HepG2 (cell line): ENCODE results near the gene TNP2. TPM values are rescaled to one million over a fixed set of nuclear protein-coding genes. Genes with fewer than 3 reads are reported as not detected.

ENCODE experiments used
- ARNTL ChIP-seq: sonication (generic); formaldehyde crosslinking; IDR thresholded peaks from 2 replicates; pipeline ENCODE4 v1.4.0; 2020; ENCODE audit warnings: mild to moderate bottlenecking, missing genetic modification reagents
- DNMT1 ChIP-seq: sonication (generic); formaldehyde crosslinking; IDR thresholded peaks from 2 replicates; pipeline ENCODE4 v1.5.1; 2020; ENCODE audit warnings: mild to moderate bottlenecking, missing genetic modification reagents
- FIP1L1 ChIP-seq: fragments of 200-400 bp; formaldehyde crosslinking; IDR thresholded peaks from 2 replicates; pipeline ENCODE4 v1.6.1; 2018; ENCODE audit warnings: low read depth, mild to moderate bottlenecking, low read length, moderate library complexity, borderline replicate concordance; ENCODE audit not compliant: insufficient read depth
- GABPA ChIP-seq, 2 experiments: IDR thresholded peaks; 2 replicates each; pipeline ENCODE4 v1.6.1; 2011 to 2016; ENCODE audit warnings: low read depth in 2 of 2, low read length in 1 of 2, missing biosample characterization in 1 of 2, missing genetic modification characterization in 1 of 2
- KDM5B ChIP-seq: sonication (generic); formaldehyde crosslinking; IDR thresholded peaks from 2 replicates; pipeline ENCODE4 v1.4.0; 2020; ENCODE audit warnings: missing genetic modification reagents, mild to moderate bottlenecking, borderline replicate concordance
- KMT2B ChIP-seq: IDR thresholded peaks from 2 replicates; pipeline ENCODE4 v1.6.1; 2016; ENCODE audit warnings: missing genetic modification reagents, missing compliant biosample characterization
- MAFG ChIP-seq: sonication (generic); formaldehyde crosslinking; IDR thresholded peaks from 2 replicates; pipeline ENCODE4 v1.5.1; 2020; ENCODE audit warnings: mild to moderate bottlenecking, missing genetic modification reagents
- NAIF1 ChIP-seq: sonication (generic); formaldehyde crosslinking; IDR thresholded peaks from 2 replicates; pipeline ENCODE4 v1.5.0; 2020; ENCODE audit warnings: mild to moderate bottlenecking, missing genetic modification reagents, borderline replicate concordance
- SPEN ChIP-seq: sonication (generic); formaldehyde crosslinking; IDR thresholded peaks from 2 replicates; pipeline ENCODE4 v1.5.1; 2020; ENCODE audit warnings: low read depth, mild to moderate bottlenecking, missing genetic modification reagents
- ZBTB20 ChIP-seq: sonication (generic); formaldehyde crosslinking; IDR thresholded peaks from 2 replicates; pipeline ENCODE4 v1.8.1; 2023; ENCODE audit warnings: missing genetic modification reagents, low read depth, mild to moderate bottlenecking, borderline replicate concordance
- polyA plus RNA-seq, 8 experiments: library from polyadenylated mRNA; depleted of rRNA in 3 of 8; stranded (reverse) in 7 of 8; unstranded in 1 of 8; fragments of >200 nt; fragmentation: Illumina TruSeq in 4 of 8; extraction: Trizol in 4 of 8; gene quantifications; 2 replicates each; pipeline versions ENCODE4 v1.2.1 to v1.2.3, GENCODE V29; 2011 to 2016; ENCODE audit warnings: low read depth in 4 of 8, missing spikeins in 1 of 8, mixed read lengths in 1 of 8; ENCODE audit not compliant: insufficient read depth in 1 of 8
- total RNA-seq, 5 experiments: library from RNA; depleted of rRNA; stranded (reverse); fragments of >200 nt; fragmentation: Illumina TruSeq; extraction: Trizol; gene quantifications; 2 replicates each; pipeline ENCODE4 v1.2.3, GENCODE V29; 2016; ENCODE audit warnings: low read depth in 1 of 5
- TF ChIP-seq, protein P1 (sequence below): sonication (generic); formaldehyde crosslinking; IDR thresholded peaks from 2 replicates; pipeline ENCODE4 v1.4.0; 2020; ENCODE audit warnings: mild to moderate bottlenecking, low read depth, missing genetic modification reagents
- TF ChIP-seq, protein P2 (sequence below): sonication (generic); formaldehyde crosslinking; IDR thresholded peaks from 2 replicates; pipeline ENCODE4 v1.4.0; 2020; ENCODE audit warnings: missing genetic modification reagents, mild to moderate bottlenecking, borderline replicate concordance
- TF ChIP-seq, protein P3 (sequence below): sonication (generic); formaldehyde crosslinking; IDR thresholded peaks from 2 replicates; pipeline ENCODE4 v1.5.0; 2020; ENCODE audit warnings: mild to moderate bottlenecking, missing genetic modification reagents, borderline replicate concordance
- TF ChIP-seq, protein P4 (sequence below): sonication (generic); formaldehyde crosslinking; IDR thresholded peaks from 2 replicates; pipeline ENCODE4 v1.4.0; 2020; ENCODE audit warnings: mild to moderate bottlenecking, missing genetic modification reagents
- TF ChIP-seq, protein P5 (sequence below): sonication (generic); formaldehyde crosslinking; IDR thresholded peaks from 2 replicates; pipeline ENCODE4 v1.4.0; 2020; ENCODE audit warnings: missing genetic modification reagents, mild to moderate bottlenecking, borderline replicate concordance
- TF ChIP-seq, protein P6 (sequence below): IDR thresholded peaks from 2 replicates; pipeline ENCODE4 v1.6.1; 2016; ENCODE audit warnings: missing compliant biosample characterization, missing genetic modification reagents, borderline replicate concordance

The TNP2 gene
- total and polyA plus RNA-seq, 2 of the 13 experiments (the other 11 are each of a cell fraction or from before 2014, with no cell fraction given), result not detected

DNA sequence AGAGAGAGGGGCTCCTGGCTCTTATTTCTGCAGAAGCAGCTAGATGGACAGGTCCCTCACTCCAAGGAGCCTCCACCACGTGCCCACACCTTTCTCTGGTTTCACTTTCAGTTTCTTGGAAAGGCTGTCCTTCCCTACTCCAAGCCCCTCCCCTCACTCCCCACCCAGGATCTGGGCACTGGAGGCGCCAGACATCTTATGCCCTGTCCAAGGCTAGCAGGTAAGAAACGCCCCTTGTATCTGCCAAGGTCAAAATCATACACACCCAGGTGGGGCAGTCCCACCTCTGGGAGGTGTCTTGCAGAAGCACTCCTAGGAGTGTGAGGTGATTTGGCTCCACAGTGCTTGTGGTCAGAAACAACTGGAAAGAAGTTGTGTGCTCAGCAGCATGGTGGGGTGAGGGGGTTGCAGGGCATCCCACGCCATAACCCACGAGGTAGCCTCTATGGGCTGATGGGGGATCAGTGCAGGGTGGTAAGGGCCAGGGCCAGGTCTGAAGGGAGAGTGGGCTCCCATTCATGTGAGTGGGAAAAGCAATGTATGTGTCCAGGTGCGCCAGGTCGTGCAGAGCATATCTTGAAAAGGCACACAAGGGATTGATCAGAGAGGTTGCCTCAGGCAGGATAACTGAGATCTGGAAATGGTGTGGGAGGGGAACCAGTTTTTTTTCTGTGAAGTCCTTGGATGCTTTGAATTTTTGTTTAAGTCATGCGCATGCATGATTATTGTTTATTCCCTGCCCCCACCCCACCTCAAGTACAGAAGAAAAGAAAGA lies 43.8 kb upstream of the TNP2 start (continued):
- TF ChIP-seq ARNTL (CRISPR knock-in tag) (no peak), KDM5B (CRISPR knock-in tag) (no peak; the same call in 1 of the 2 replicates), GABPA (IDR thresholded peaks at IDR 0.05; ENCODE audit: low read depth, low read length) (no peak), GABPA (CRISPR knock-in tag; IDR thresholded peaks at IDR 0.05; ENCODE audit: low read depth) (no peak), ZBTB20 (CRISPR knock-in tag) (no peak), NAIF1 (0 out of 2 replicates have a peak, but pooled peaks have one; percentile 23), MAFG (CRISPR knock-in tag) (0 out of 2 replicates have a peak, but pooled peaks have one; percentile 17), FIP1L1 (no peak), DNMT1 (0 out of 2 replicates have a peak, but pooled peaks have one; percentile 59), SPEN (CRISPR knock-in tag) (0 out of 2 replicates have a peak, but pooled peaks have one; percentile 36), KMT2B (CRISPR knock-in tag) (peak; percentile 42; the same call in 1 of the 2 replicates)
- TF ChIP-seq, protein P1, sequence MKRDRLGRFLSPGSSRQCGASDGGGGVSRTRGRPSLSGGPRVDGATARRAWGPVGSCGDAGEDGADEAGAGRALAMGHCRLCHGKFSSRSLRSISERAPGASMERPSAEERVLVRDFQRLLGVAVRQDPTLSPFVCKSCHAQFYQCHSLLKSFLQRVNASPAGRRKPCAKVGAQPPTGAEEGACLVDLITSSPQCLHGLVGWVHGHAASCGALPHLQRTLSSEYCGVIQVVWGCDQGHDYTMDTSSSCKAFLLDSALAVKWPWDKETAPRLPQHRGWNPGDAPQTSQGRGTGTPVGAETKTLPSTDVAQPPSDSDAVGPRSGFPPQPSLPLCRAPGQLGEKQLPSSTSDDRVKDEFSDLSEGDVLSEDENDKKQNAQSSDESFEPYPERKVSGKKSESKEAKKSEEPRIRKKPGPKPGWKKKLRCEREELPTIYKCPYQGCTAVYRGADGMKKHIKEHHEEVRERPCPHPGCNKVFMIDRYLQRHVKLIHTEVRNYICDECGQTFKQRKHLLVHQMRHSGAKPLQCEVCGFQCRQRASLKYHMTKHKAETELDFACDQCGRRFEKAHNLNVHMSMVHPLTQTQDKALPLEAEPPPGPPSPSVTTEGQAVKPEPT (CRISPR knock-in tag), result no peak
- TF ChIP-seq, protein P2, sequence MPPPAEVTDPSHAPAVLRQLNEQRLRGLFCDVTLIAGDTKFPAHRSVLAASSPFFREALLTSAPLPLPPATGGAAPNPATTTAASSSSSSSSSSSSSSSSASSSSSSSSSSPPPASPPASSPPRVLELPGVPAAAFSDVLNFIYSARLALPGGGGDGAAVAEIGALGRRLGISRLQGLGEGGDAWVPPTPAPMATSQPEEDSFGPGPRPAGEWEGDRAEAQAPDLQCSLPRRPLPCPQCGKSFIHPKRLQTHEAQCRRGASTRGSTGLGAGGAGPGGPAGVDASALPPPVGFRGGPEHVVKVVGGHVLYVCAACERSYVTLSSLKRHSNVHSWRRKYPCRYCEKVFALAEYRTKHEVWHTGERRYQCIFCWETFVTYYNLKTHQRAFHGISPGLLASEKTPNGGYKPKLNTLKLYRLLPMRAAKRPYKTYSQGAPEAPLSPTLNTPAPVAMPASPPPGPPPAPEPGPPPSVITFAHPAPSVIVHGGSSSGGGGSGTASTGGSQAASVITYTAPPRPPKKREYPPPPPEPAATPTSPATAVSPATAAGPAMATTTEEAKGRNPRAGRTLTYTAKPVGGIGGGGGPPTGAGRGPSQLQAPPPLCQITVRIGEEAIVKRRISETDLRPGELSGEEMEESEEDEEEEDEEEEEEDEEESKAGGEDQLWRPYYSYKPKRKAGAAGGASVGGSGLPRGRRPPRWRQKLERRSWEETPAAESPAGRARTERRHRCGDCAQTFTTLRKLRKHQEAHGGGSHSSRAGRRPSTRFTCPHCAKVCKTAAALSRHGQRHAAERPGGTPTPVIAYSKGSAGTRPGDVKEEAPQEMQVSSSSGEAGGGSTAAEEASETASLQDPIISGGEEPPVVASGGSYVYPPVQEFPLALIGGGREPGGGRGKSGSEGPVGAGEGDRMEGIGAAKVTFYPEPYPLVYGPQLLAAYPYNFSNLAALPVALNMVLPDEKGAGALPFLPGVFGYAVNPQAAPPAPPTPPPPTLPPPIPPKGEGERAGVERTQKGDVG (CRISPR knock-in tag), result peak; percentile 85; the same call in 1 of the 2 replicates
- TF ChIP-seq, protein P3, sequence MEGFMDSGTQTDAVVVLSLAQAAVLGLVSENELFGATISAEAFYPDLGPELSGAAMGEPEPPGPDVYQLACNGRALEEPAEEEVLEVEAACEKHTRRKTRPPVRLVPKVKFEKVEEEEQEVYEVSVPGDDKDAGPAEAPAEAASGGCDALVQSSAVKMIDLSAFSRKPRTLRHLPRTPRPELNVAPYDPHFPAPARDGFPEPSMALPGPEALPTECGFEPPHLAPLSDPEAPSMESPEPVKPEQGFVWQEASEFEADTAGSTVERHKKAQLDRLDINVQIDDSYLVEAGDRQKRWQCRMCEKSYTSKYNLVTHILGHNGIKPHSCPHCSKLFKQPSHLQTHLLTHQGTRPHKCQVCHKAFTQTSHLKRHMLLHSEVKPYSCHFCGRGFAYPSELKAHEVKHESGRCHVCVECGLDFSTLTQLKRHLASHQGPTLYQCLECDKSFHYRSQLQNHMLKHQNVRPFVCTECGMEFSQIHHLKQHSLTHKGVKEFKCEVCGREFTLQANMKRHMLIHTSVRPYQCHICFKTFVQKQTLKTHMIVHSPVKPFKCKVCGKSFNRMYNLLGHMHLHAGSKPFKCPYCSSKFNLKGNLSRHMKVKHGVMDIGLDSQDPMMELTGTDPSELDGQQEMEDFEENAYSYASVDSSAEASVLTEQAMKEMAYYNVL (CRISPR knock-in tag), result 0 out of 2 replicates have a peak, but pooled peaks have one; percentile 31
- TF ChIP-seq, protein P4, sequence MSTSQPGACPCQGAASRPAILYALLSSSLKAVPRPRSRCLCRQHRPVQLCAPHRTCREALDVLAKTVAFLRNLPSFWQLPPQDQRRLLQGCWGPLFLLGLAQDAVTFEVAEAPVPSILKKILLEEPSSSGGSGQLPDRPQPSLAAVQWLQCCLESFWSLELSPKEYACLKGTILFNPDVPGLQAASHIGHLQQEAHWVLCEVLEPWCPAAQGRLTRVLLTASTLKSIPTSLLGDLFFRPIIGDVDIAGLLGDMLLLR (CRISPR knock-in tag), result 0 out of 2 replicates have a peak, but pooled peaks have one; percentile 17
- TF ChIP-seq, protein P5, sequence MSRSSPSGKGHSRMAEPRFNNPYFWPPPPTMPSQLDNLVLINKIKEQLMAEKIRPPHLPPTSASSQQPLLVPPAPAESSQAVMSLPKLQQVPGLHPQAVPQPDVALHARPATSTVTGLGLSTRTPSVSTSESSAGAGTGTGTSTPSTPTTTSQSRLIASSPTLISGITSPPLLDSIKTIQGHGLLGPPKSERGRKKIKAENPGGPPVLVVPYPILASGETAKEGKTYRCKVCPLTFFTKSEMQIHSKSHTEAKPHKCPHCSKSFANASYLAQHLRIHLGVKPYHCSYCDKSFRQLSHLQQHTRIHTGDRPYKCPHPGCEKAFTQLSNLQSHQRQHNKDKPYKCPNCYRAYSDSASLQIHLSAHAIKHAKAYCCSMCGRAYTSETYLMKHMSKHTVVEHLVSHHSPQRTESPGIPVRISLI (CRISPR knock-in tag), result peak; percentile 18; the same call in 1 of the 2 replicates
- TF ChIP-seq, protein P6, sequence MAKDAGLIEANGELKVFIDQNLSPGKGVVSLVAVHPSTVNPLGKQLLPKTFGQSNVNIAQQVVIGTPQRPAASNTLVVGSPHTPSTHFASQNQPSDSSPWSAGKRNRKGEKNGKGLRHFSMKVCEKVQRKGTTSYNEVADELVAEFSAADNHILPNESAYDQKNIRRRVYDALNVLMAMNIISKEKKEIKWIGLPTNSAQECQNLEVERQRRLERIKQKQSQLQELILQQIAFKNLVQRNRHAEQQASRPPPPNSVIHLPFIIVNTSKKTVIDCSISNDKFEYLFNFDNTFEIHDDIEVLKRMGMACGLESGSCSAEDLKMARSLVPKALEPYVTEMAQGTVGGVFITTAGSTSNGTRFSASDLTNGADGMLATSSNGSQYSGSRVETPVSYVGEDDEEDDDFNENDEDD (CRISPR knock-in tag), result no peak; the same call in 1 of the 2 replicates
